Gastroesophageal sphincter (tissue), 3 donors: Measurements from ENCODE around the gene H1-8.

Experiments used
- CTCF ChIP-seq, 4 experiments: fragments of 200-600 bp in 2 of 4; fragments of 450-650 bp in 2 of 4; sonication (generic) in 1 of 4; IDR thresholded peaks; one replicate each; pipeline ENCODE4 v1.5.1; 2017 to 2019; ENCODE audit warnings: antibody characterized with exemption in 4 of 4, mild to moderate bottlenecking in 2 of 4, moderate library complexity in 2 of 4
- POLR2A ChIP-seq, 2 donors: fragments of 450-650 bp; IDR thresholded peaks; one replicate each; pipeline ENCODE4 v1.6.1; 2017; ENCODE audit warnings: antibody characterized with exemption in 2 of 2, mild to moderate bottlenecking in 2 of 2, moderate library complexity in 1 of 2

GRCh38 chr3:129553719-129554118 lies 10.7 kb downstream of the H1-8 start:
- no peak for TF ChIP-seq POLR2A (IDR thresholded peaks at IDR 0.05)
- no peak for TF ChIP-seq CTCF (IDR thresholded peaks at IDR 0.05)
